ENCODE results near the gene HOXB5. TPM values are rescaled to one million over a fixed set of nuclear protein-coding genes. Genes with fewer than 3 reads are reported as not detected.

Gene HOXB5
- total RNA-seq: 0.73 TPM in 1 of 2 replicates, not detected in the other

GRCh38 chr17:48593126-48593829, at the start of gene HOXB5:
HOXB5 (minus strand) TSS chr17:48593779; CDS start chr17:48593682, 97 bp downstream.

GRCh38 chr17:48626245-48627117, 32.9 kb upstream of the HOXB5 start, which contains the start of gene HOXB9:
HOXB9 (minus strand) TSS chr17:48626358; CDS start chr17:48626269, 89 bp downstream.

DNA sequence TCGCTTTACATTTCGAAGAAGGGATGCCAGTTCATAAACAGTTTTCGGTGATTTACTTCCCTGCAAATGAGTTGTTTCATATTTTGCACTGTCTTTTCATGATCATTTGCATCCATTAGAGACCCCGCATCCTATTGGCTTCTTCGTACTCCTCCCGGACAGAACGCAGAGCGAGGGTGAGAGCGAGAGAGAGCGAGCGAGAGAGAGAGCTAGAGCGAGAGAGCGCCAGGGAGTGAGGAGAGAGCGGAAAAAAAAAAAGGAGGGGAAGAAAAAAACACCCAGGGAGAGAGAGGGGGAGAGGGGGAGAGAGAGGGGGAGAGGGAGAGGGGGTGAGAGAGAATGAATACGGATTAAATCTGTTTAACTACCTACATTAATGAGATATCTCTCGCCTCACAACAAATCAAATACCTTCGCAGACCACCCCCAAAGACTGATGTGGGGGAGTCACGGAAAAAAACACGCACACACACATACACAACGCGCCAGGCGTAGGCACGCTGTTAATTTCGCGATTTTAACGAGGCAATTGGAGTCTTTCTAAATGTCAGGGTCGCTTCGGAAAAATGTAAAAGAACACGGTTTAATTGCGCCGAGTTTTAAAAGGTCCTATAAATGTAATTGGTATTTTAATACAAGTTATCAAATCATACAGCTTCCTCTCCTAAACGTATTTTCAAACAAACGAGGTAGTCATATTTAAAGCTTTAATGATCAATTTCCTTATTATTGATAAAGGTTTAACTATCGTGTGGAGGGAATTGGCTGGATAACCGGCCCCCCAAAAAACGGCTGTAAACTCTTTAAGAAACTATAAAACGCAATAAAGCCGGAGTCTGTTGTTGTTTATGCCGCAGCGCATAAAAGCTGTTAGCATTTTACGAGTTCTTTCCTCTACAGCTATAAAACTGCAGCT, 21.7 kb upstream of the HOXB5 start, which contains the start of gene HOXB8:
TSS of gene HOXB8 (minus strand) at position 246 of the 916 bp plus-strand sequence. CDS start 588 bp downstream, outside the sequence.

DNA sequence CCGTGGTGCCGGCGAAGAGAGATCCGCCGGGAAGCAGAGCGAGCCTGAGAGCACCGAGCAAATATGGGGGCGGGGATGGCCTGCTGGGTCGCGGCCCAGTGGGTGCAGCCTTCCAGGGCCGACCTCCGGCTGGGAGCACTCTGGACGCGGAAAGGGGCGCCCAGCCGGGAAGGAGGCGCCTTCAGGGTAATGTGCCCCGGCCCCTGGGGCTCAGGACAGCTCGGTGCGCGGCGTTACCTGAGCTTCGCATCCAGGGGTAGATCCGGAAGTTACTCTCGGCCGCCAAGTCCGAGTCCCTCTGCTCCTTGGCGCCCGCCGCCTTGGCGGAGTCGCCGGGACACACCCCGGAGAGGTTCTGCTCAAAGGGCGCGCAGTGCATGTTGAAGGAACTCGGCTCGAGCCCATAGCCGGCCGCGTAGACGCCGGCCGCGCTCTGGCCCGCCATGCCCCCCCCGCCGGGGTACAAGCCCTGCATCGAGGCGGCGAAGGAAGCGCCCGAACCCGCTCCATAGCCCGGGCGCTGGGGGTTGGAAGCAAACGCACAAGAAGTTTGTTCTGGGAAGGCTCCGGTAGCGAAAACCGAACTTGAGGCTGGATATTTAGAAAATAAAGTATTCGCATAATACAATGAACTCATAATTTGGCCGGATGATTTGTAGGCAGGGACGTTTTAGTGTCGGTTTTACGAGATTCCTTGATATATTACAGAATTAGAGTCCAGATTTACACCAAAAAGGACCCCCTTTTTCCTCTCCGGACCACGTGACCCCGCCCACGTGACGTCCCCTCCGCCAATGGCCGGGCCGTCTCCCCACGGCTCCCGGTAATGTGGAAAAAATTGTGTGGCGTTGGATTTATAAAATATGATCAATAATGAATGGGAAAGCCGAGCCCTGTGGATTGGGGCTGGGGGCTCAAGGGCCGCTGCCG, 17.0 kb upstream of the HOXB5 start, which contains the start of gene HOXB7:
TSS of gene HOXB7 (minus strand) at position 736 of the 930 bp plus-strand sequence. CDS start at position 637, 99 bp downstream.

DNA sequence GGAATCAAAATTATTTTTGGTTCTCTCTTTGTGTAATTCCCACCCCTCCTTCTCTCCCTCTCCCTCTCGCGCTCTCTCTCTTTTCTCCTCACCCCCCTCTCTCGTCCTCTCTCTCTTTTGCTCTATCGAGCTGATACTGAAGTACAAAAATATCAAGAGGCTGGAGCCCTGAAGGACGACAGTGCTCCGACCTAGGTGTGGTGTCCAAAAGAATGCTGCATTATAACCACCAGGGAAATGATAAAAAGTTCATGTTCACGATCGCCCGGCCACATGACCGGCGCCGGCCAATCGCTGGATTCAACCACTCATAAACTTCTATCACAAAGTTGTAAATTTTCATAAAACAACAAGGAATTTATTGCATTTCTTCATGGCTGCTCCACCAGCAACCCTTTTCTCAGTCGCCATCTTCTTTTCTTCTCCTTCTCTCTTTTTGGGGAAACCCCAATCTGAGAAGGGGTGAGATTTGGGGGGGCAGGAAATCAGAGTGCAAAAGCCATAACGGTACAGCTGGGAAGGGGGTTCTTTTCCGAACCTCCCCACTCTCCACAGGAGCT, 11.3 kb upstream of the HOXB5 start, which contains the start of gene HOXB6:
TSS of gene HOXB6 (minus strand) at position 217 of the 560 bp plus-strand sequence. CDS start 6,836 bp downstream, outside the sequence.

GRCh38 chr17:48589831-48590606, 3.6 kb downstream of the HOXB5 start, which contains the start of gene HOXB3:
HOXB3 (minus strand) TSS chr17:48590241; CDS start chr17:48552474, 37,767 bp downstream.

DNA sequence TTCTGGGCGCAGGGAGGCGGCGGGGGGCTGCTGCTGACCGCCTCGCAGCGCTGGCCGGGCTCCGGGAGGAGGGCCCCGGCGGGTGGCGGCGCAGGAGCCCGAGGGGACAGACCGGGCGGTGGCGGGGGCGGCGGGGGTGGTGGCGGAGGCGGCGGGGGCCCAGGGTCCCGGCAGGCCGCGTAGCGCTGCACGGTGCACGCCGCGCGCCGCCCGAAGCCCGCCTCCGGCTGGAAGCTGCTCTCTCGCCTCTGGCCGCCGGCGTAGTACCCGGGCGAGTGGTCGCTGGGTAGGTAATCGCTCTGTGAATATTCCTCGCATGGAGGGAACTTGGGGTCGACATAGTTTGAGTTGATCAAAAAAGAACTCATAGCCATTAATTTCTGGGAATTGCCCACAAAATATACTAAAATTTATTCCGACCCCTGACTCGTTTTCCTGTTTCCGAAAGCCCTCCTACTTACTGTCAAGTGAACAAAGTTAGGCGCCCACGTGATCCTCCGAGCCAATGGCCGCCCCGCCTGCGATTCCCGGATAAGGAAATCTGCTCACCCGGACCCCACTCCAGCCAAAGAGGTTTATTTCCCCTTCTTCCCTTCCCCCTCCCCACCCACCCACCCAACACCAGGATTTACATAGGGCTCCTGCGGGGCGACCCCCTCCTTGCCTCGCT, 15.5 kb downstream of the HOXB5 start, which contains the start of gene HOXB4:
TSS of gene HOXB4 (minus strand) at position 405 of the 670 bp plus-strand sequence. CDS start at position 374, 31 bp downstream.

DNA sequence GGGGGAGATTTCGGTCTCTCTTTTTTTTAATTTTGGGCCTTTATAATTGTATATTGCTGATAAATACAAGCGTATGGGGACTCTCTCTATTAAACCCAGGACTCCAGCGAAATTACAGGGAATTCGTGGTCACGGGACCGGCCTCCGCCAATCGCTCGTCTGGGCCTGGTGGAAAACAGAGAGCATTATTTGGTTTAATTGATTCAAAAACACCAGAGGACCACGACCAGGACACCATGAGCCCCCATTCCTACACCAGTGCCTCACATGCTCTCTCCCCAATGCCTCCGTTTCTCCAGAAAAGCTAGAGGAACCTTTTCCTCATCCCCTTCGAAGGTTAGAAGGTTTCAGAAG, 48.6 kb downstream of the HOXB5 start, which contains the start of gene HOXB2:
TSS of gene HOXB2 (minus strand) at position 88 of the 354 bp plus-strand sequence. CDS start 198 bp downstream, outside the sequence.

Small RNAs within 50 kb of the gene (small RNA-seq; reads per million reads assigned to genes)
- not detected for gene MIR196A1

Other genes with a start within 250 kb of the HOXB5 start
- not detected in 2 replicates for gene SKAP1, start 163.6 kb downstream of the HOXB5 start, total RNA-seq
- gene HOXB1, start 62.8 kb downstream of the HOXB5 start, total RNA-seq: not detected in 2 replicates
- gene HOXB2, start 48.7 kb downstream of the HOXB5 start, total RNA-seq: 9.6 and 11.2 TPM in 2 replicates
- 1.3 and 2.1 TPM in 2 replicates for gene HOXB4, start 15.4 kb downstream of the HOXB5 start, total RNA-seq
- gene HOXB3, start 3.5 kb downstream of the HOXB5 start, total RNA-seq: 11.0 and 13.0 TPM in 2 replicates
- gene HOXB6, start 11.2 kb upstream of the HOXB5 start, total RNA-seq: 2.3 and 3.9 TPM in 2 replicates
- 1.6 and 3.5 TPM in 2 replicates for gene HOXB7, start 17.2 kb upstream of the HOXB5 start, total RNA-seq
- gene HOXB8, start 21.5 kb upstream of the HOXB5 start, total RNA-seq: not detected in 2 replicates
- not detected in 2 replicates for gene HOXB9, start 32.6 kb upstream of the HOXB5 start, total RNA-seq
- gene PRAC1, start 128.7 kb upstream of the HOXB5 start, total RNA-seq: not detected in 2 replicates
- gene PRAC2, start 129.4 kb upstream of the HOXB5 start, total RNA-seq: not detected in 2 replicates
- not detected in 2 replicates for gene HOXB13, start 135.0 kb upstream of the HOXB5 start, total RNA-seq
- gene TTLL6, start 223.4 kb upstream of the HOXB5 start, total RNA-seq: not detected in 2 replicates
- 73.2 and 89.0 TPM in 2 replicates for gene CALCOCO2, start 237.3 kb upstream of the HOXB5 start, total RNA-seq